GM18508 (cell line): Measurements from ENCODE around the gene MRPL18.
"Not testable (repeated sequence)": the region's sequence is repeated elsewhere in the genome, so short reads cannot be mapped to it uniquely, and the experiment has no call there.

ENCODE experiments used
- ATAC-seq: cut with Tn5 transposase; IDR thresholded peaks from one replicate; pipeline ENCODE4 v1.9.1; 2021; ENCODE audit warnings: moderate number of reproducible peaks; ENCODE audit not compliant: insufficient read depth, unreplicated experiment

MRPL18 gene

GRCh38 chr6:159813781-159814180 lies 23.5 kb downstream of the MRPL18 start:
- ATAC-seq = no peak

GRCh38 chr6:159815410-159815809 lies 25.1 kb downstream of the MRPL18 start:
- ATAC-seq = no peak

GRCh38 chr6:159816775-159817174 lies 26.5 kb downstream of the MRPL18 start:
- ATAC-seq = not testable (repeated sequence)

- ATAC-seq = no peak
Observed at GRCh38 chr6:159817951-159818739, 27.9 kb downstream of the MRPL18 start.

GRCh38 chr6:159819098-159819497 lies 28.8 kb downstream of the MRPL18 start:
- no peak for ATAC-seq

GRCh38 chr6:159819932-159820640 lies 29.8 kb downstream of the MRPL18 start:
- ATAC-seq = no peak

GRCh38 chr6:159821122-159821521 lies 30.9 kb downstream of the MRPL18 start:
- no peak for ATAC-seq

- ATAC-seq = no peak
Observed at GRCh38 chr6:159821726-159822125, 31.5 kb downstream of the MRPL18 start.

GRCh38 chr6:159823953-159824352 lies 33.7 kb downstream of the MRPL18 start:
- ATAC-seq = no peak

- ATAC-seq = not testable (repeated sequence)
Observed at GRCh38 chr6:159824690-159825089, 34.4 kb downstream of the MRPL18 start.

- ATAC-seq = no peak
Observed at GRCh38 chr6:159826004-159826403, 35.7 kb downstream of the MRPL18 start.

GRCh38 chr6:159826968-159827647 lies 36.8 kb downstream of the MRPL18 start:
- ATAC-seq = no peak

GRCh38 chr6:159828074-159828473 lies 37.8 kb downstream of the MRPL18 start:
- ATAC-seq = no peak

- no peak for ATAC-seq
Observed at GRCh38 chr6:159829526-159829925, 39.3 kb downstream of the MRPL18 start.

- ATAC-seq = no peak
Observed at GRCh38 chr6:159830501-159831372, 40.5 kb downstream of the MRPL18 start.

- ATAC-seq = no peak
Observed at GRCh38 chr6:159831373-159831679, 41.1 kb downstream of the MRPL18 start.

- ATAC-seq = no peak
Observed at GRCh38 chr6:159832946-159833345, 42.7 kb downstream of the MRPL18 start.

GRCh38 chr6:159833556-159833955 lies 43.3 kb downstream of the MRPL18 start:
- ATAC-seq = no peak

GRCh38 chr6:159833997-159834603 lies 43.8 kb downstream of the MRPL18 start:
- no peak for ATAC-seq
